ENCODE data around the gene CTNND2. TPM values are rescaled to one million over a fixed set of nuclear protein-coding genes. Genes with fewer than 3 reads are reported as not detected.

Gene CTNND2
- total RNA-seq, 1 donor from 2014 or later: 13.9 TPM

DNA sequence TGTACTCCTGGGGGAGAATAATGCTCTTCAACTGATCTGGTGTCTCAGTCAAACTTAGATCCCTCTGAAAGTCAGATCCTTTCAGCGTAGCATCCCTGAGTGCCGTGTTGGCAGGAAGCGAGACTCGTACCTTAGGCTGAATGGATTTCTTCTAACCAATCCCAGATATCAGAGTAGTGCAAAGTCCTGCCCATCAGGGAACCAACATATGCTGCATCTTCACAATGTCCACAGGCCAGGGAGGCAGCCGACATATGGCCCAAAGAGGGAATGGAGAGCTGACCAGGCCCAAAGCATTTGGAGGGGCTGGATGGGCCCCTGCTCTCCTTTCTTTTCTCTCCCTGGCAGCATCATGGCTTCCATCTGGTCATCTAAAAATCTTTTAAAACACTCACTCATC, 646.2 kb downstream of the CTNND2 start:
- Mint-ChIP-seq H3K4me3 (no peak overlapping the region), H3K4me1 (no peaks in the 10 kb centered on the region), H3K9me3 (no peaks in the 10 kb centered on the region), H3K27ac (no peak overlapping the region), H3K36me3 (peaks cover 5% of the 10 kb centered on the region), H3K27me3 (ENCODE audit: insufficient read depth, low read depth) (no peaks in the 10 kb centered on the region)
- H3K9ac ChIP-seq: no peak overlapping the region
- no peak overlapping the region for H2AFZ ChIP-seq (replicated peaks)
- no peak overlapping the region for H3K4me2 ChIP-seq
- no peaks in the 10 kb centered on the region for H3K4me1 ChIP-seq
- no peak overlapping the region for H3K4me3 ChIP-seq
- no peak for DNase-seq (ENCODE audit: low spot score)
- TF ChIP-seq, protein P1, sequence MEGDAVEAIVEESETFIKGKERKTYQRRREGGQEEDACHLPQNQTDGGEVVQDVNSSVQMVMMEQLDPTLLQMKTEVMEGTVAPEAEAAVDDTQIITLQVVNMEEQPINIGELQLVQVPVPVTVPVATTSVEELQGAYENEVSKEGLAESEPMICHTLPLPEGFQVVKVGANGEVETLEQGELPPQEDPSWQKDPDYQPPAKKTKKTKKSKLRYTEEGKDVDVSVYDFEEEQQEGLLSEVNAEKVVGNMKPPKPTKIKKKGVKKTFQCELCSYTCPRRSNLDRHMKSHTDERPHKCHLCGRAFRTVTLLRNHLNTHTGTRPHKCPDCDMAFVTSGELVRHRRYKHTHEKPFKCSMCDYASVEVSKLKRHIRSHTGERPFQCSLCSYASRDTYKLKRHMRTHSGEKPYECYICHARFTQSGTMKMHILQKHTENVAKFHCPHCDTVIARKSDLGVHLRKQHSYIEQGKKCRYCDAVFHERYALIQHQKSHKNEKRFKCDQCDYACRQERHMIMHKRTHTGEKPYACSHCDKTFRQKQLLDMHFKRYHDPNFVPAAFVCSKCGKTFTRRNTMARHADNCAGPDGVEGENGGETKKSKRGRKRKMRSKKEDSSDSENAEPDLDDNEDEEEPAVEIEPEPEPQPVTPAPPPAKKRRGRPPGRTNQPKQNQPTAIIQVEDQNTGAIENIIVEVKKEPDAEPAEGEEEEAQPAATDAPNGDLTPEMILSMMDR (IDR thresholded peaks at IDR 0.05): no peak
- TF ChIP-seq EZH2 (IDR thresholded peaks at IDR 0.05): no peak
- TF ChIP-seq EZH2phosphoT487 (IDR thresholded peaks at IDR 0.05): no peak
- H3K27ac ChIP-seq: no peak overlapping the region
- H3K79me2 ChIP-seq (ENCODE audit: low read depth): no peaks in the 10 kb centered on the region
- no peaks in the 10 kb centered on the region for H3F3A ChIP-seq (ENCODE audit: low read depth)
- no peaks in the 10 kb centered on the region for H3K36me3 ChIP-seq
- H3K9me3 ChIP-seq (ENCODE audit: low read depth): no peaks in the 10 kb centered on the region
- H4K20me1 ChIP-seq (ENCODE audit: low read depth): no peaks in the 10 kb centered on the region
- no peaks in the 10 kb centered on the region for H3K27me3 ChIP-seq

DNA sequence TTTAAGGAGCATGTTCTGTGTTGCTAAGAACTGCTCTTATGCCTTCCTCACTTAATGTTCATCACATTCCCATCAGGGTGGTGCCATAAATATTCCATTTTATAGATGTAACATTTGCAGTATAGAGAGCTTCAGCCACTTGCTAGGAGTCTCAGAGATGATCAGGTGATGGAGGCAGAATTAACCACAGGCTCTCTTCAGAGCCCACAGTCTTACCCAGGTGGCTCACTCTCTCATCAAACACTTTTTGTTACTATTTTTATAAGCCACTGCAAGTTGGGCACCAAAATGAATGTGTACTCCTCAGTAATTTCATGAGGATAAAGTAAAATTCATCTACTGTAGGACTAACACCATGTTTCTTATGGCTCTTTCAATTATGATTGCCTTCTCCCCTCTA, 651.7 kb downstream of the CTNND2 start:
- no peaks in the 10 kb centered on the region for H3K9me3 ChIP-seq (ENCODE audit: low read depth)
- H3F3A ChIP-seq (ENCODE audit: low read depth): no peaks in the 10 kb centered on the region
- DNase-seq (ENCODE audit: low spot score): no peak
- Mint-ChIP-seq H3K27me3 (ENCODE audit: insufficient read depth, low read depth) (no peaks in the 10 kb centered on the region), H3K4me3 (no peak overlapping the region), H3K27ac (no peak overlapping the region), H3K4me1 (peaks cover 12% of the 10 kb centered on the region), H3K36me3 (peaks cover 3% of the 10 kb centered on the region), H3K9me3 (no peaks in the 10 kb centered on the region)
- H3K4me1 ChIP-seq: no peaks in the 10 kb centered on the region
- H3K9ac ChIP-seq: no peak overlapping the region
- H3K79me2 ChIP-seq (ENCODE audit: low read depth): no peaks in the 10 kb centered on the region
- no peak overlapping the region for H3K4me3 ChIP-seq
- no peak overlapping the region for H3K4me2 ChIP-seq
- no peak for TF ChIP-seq EZH2 (IDR thresholded peaks at IDR 0.05)
- no peak for TF ChIP-seq EZH2phosphoT487 (IDR thresholded peaks at IDR 0.05)
- TF ChIP-seq, protein P1 (IDR thresholded peaks at IDR 0.05): no peak
- no peaks in the 10 kb centered on the region for H3K27me3 ChIP-seq
- H3K36me3 ChIP-seq: no peaks in the 10 kb centered on the region
- no peak overlapping the region for H3K27ac ChIP-seq
- no peaks in the 10 kb centered on the region for H4K20me1 ChIP-seq (ENCODE audit: low read depth)
- H2AFZ ChIP-seq (replicated peaks): no peak overlapping the region

DNA sequence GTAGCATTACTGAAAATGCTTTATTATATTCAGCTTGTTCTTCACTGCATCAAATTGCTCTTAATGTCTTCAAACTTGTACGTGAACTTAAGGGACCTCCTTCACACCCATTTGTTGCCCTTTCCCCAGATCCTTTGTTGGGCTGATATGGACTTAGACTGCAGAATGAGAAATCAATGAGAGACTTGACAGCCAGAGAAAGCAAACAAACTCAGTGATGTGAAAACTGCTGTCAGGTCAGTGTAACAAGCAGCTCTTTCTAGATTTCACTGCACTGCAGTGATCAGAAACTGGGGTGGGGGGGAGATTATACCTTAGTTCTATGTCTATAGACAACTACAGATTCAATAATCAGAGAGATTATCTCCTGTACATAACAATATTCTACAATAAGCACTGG, 652.2 kb downstream of the CTNND2 start:
- Histone ChIP-seq H3K9me3 (ENCODE audit: low read depth) (no peaks in the 10 kb centered on the region), H3K36me3 (no peaks in the 10 kb centered on the region), H4K20me1 (ENCODE audit: low read depth) (no peaks in the 10 kb centered on the region), H3K4me1 (no peaks in the 10 kb centered on the region), H2AFZ (replicated peaks) (no peak overlapping the region), H3K9ac (no peak overlapping the region), H3F3A (ENCODE audit: low read depth) (no peaks in the 10 kb centered on the region), H3K79me2 (ENCODE audit: low read depth) (no peaks in the 10 kb centered on the region), H3K4me2 (no peak overlapping the region), H3K4me3 (no peak overlapping the region), H3K27ac (no peak overlapping the region), H3K27me3 (no peaks in the 10 kb centered on the region)
- peaks cover 12% of the 10 kb centered on the region for H3K4me1 Mint-ChIP-seq
- TF ChIP-seq EZH2 (IDR thresholded peaks at IDR 0.05): no peak
- peaks cover 3% of the 10 kb centered on the region for H3K36me3 Mint-ChIP-seq
- no peak overlapping the region for H3K27ac Mint-ChIP-seq
- no peaks in the 10 kb centered on the region for H3K27me3 Mint-ChIP-seq (ENCODE audit: insufficient read depth, low read depth)
- no peak for DNase-seq (ENCODE audit: low spot score)
- no peaks in the 10 kb centered on the region for H3K9me3 Mint-ChIP-seq
- H3K4me3 Mint-ChIP-seq: no peak overlapping the region

DNA sequence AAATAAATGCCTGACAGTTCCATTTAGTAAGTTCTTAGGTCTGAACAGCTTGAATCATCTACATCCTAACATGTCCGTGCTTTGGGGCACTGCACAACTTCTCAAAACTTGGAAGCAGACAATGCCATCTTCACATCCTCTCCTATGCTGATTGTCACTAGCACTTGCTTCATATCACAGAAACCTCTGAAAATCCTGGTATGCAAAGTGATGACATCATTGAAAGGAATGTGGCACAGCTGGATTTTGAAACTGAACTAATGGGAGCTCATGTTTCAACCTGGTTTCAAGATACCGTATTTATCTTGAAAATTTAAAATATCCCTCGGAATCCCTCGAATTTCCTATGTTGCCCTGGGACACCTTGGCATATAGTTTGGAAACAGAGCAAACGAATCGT, 653.0 kb downstream of the CTNND2 start:
- Histone ChIP-seq H3K27me3 (no peaks in the 10 kb centered on the region), H3K27ac (no peak overlapping the region), H3F3A (ENCODE audit: low read depth) (no peaks in the 10 kb centered on the region), H4K20me1 (ENCODE audit: low read depth) (no peaks in the 10 kb centered on the region), H3K4me3 (no peak overlapping the region), H3K79me2 (ENCODE audit: low read depth) (no peaks in the 10 kb centered on the region), H3K4me1 (no peaks in the 10 kb centered on the region), H3K9ac (no peak overlapping the region), H3K36me3 (no peaks in the 10 kb centered on the region), H2AFZ (replicated peaks) (no peak overlapping the region), H3K9me3 (ENCODE audit: low read depth) (no peaks in the 10 kb centered on the region), H3K4me2 (no peak overlapping the region)
- TF ChIP-seq EZH2phosphoT487 (IDR thresholded peaks at IDR 0.05): no peak
- no peak for TF ChIP-seq EZH2 (IDR thresholded peaks at IDR 0.05)
- TF ChIP-seq, protein P1 (IDR thresholded peaks at IDR 0.05): no peak
- H3K9me3 Mint-ChIP-seq: no peaks in the 10 kb centered on the region
- no peak overlapping the region for H3K27ac Mint-ChIP-seq
- H3K4me3 Mint-ChIP-seq: no peak overlapping the region
- DNase-seq (ENCODE audit: low spot score): no peak
- no peaks in the 10 kb centered on the region for H3K27me3 Mint-ChIP-seq (ENCODE audit: insufficient read depth, low read depth)
- H3K4me1 Mint-ChIP-seq: peaks cover 12% of the 10 kb centered on the region
- H3K36me3 Mint-ChIP-seq: peaks cover 3% of the 10 kb centered on the region
